ENCODE results near the gene NEMP1. TPM values are rescaled to one million over a fixed set of nuclear protein-coding genes. Genes with fewer than 3 reads are reported as not detected.

The NEMP1 gene
- total and polyA plus RNA-seq, 2 of the 8 experiments (the other 6 are each of a cell fraction or from before 2014, with no cell fraction given), result 30.1 to 43.2 TPM

- CTCF ChIA-PET (ENCODE audit: partially characterized antibody), result interaction anchor here (1.4 to 14.0 kb wide), 5 partner anchors 15 to 87 kb away, joined by 3 to 325 read pairs (median 4); partner anchors contain the start of genes STAT6 and TAC3
- DNase-seq (ENCODE audit: low read depth in 1 of 2, low spot score in 2 of 2), result peak in 1 of 2 experiments; percentile 72
- TF ChIP-seq BRCA1 (IDR thresholded peaks at IDR 0.05; ENCODE audit: low read depth, low read length) (no peak), POLR2A (IDR thresholded peaks at IDR 0.05; ENCODE audit: control extremely low read depth in 1 of 2, low read depth in 2 of 2, low read length in 2 of 2) (peak in 1 of 2 experiments; percentile 57; a peak in 1 of 3 replicates), KDM5A (IDR thresholded peaks at IDR 0.05; ENCODE audit: low read length) (no peak), CEBPB (IDR thresholded peaks at IDR 0.05; ENCODE audit: low read depth, low read length) (no peak), HDAC2 (IDR thresholded peaks at IDR 0.05; ENCODE audit: borderline replicate concordance in 1 of 2, low read depth in 2 of 2, low read length in 2 of 2) (peak in 1 of 2 experiments; percentile 24; a peak in 1 of 4 replicates), SIRT6 (IDR thresholded peaks at IDR 0.05; ENCODE audit: low read length) (no peak), ZNF274 (IDR thresholded peaks at IDR 0.05; ENCODE audit: borderline replicate concordance, extremely low read depth, low read length) (no peak), TBP (IDR thresholded peaks at IDR 0.05; ENCODE audit: low read depth, low read length) (peak; percentile 41; the same call in 1 of the 2 replicates), FOSL1 (IDR thresholded peaks at IDR 0.05; ENCODE audit: insufficient read depth, low read depth, low read length) (no peak), TAF1 (IDR thresholded peaks at IDR 0.05; ENCODE audit: low read depth, low read length) (no peak), JUN (IDR thresholded peaks at IDR 0.05; ENCODE audit: low read depth, low read length) (no peak), SP1 (IDR thresholded peaks at IDR 0.05; ENCODE audit: low read depth, low read length) (peak; percentile 31; the same call in 1 of the 2 replicates), SIN3A (conservative IDR thresholded peaks at IDR 0.05 in 1 of 2, IDR thresholded peaks at IDR 0.05 in 1 of 2; ENCODE audit: low read depth in 1 of 2, low read length in 2 of 2) (0 out of 4 replicates have a peak, but pooled peaks of 1 of the 2 experiments have one; percentile 38)
Observed at GRCh38 chr12:57086493-57087009, 8.0 kb upstream of the NEMP1 start.

More at GRCh38 chr12:57086493-57087009, 8.0 kb upstream of the NEMP1 start:
- Histone ChIP-seq H4K20me1 (replicated peaks in 1 of 2; ENCODE audit: control insufficient read depth in 1 of 2, insufficient read depth in 2 of 2, low read length in 2 of 2) (peaks cover 2 to 8% of the 10 kb centered on the region in 2 experiments), H4K5ac (ENCODE audit: insufficient read length, low read depth, low read length) (peak overlapping the region; percentile 81), H2AFZ (ENCODE audit: low read length) (peak overlapping the region; percentile 88; the same call in 1 of the 2 replicates), H3K27ac (ENCODE audit: low read depth, low read length) (peak overlapping the region; percentile 57), H2BK120ac (replicated peaks; ENCODE audit: low read depth, low read length) (no peak overlapping the region), H3K4me1 (replicated peaks in 1 of 4; ENCODE audit: control insufficient read depth in 3 of 4, insufficient read depth in 4 of 4, low read length in 3 of 4) (peaks cover 0 to 16% (median 10%) of the 10 kb centered on the region in 4 experiments; a peak in 5 of 7 replicates), H3K4me2 (ENCODE audit: insufficient read depth in 1 of 2, low read depth in 2 of 2, low read length in 2 of 2) (peak overlapping the region; percentile 81 to 89), H4K91ac (replicated peaks; ENCODE audit: insufficient read length, low read length) (peak overlapping the region; percentile 84), H3K27me3 (replicated peaks in 1 of 4; ENCODE audit: control insufficient read depth in 3 of 4, extremely low read depth in 1 of 4, insufficient read depth in 3 of 4, low read length in 3 of 4) (no peaks in the 10 kb centered on the region), H3K56ac (replicated peaks; ENCODE audit: insufficient read length, low read depth, low read length) (peak overlapping the region; percentile 64), H3K4me3 (ENCODE audit: extremely low read depth in 1 of 4, insufficient read depth in 2 of 4, low read depth in 3 of 4, low read length in 4 of 4) (peak overlapping the region; percentile 57 to 79 (median 72)), H3K9me3 (ENCODE audit: insufficient read depth in 2 of 2, low read depth in 1 of 2, low read length in 1 of 2) (no peaks in the 10 kb centered on the region), H3K9ac (replicated peaks in 1 of 4; ENCODE audit: extremely low read depth in 1 of 4, low read depth in 3 of 4, low read length in 3 of 4) (peak overlapping the region in 3 of 4 experiments; percentile 49 to 80 (median 54); a peak in 5 of 7 replicates), H2BK12ac (ENCODE audit: low read depth, low read length) (peak overlapping the region; percentile 97; the same call in 1 of the 2 replicates), H2AK5ac (ENCODE audit: low read depth, low read length) (no peak overlapping the region), H3K18ac (ENCODE audit: extremely low read depth, low read length) (peak overlapping the region; percentile 78), H3K79me2 (ENCODE audit: control insufficient read depth in 1 of 2, insufficient read depth in 2 of 2, low read length in 2 of 2) (peaks cover 0 to 18% of the 10 kb centered on the region in 2 experiments; a peak in 1 of 4 replicates), H2BK20ac (ENCODE audit: low read length) (no peak overlapping the region), H3K23me2 (ENCODE audit: low read depth, low read length) (peaks cover 25% of the 10 kb centered on the region), H3K23ac (ENCODE audit: insufficient read length) (no peak overlapping the region), H3K4ac (replicated peaks; ENCODE audit: insufficient read length, low read depth, low read length) (peak overlapping the region; percentile 47), H3K36me3 (ENCODE audit: control insufficient read depth in 2 of 4, insufficient read depth in 4 of 4, low read length in 3 of 4) (peaks cover 0 to 4% (median 1%) of the 10 kb centered on the region in 4 experiments; a peak in 1 of 8 replicates), H2BK5ac (ENCODE audit: low read depth, low read length) (peak overlapping the region; percentile 96), H3K14ac (ENCODE audit: insufficient read length) (no peak overlapping the region), H3K79me1 (ENCODE audit: low read depth, low read length) (peaks cover 4% of the 10 kb centered on the region; the same call in 1 of the 2 replicates), H4K8ac (ENCODE audit: extremely low read depth, insufficient read depth, low read length) (peak overlapping the region; percentile 89; the same call in 1 of the 2 replicates), H2BK15ac (ENCODE audit: low read length) (no peak overlapping the region)
- FAIRE-seq, result no peak
- WGBS, 2 experiments (ENCODE audit: extremely low coverage in 1 of 2, insufficient coverage in 1 of 2, insufficient read length in 1 of 2, insufficient replicate concordance in 2 of 2, low coverage in 1 of 2, low lambda C conversion rate in 2 of 2, missing lambda C conversion rate in 1 of 2), result 2% methylated on average over 14 of the region's 14 CpGs; no CpG with 5 or more reads in 1 of the 2 experiments
- POLR2A ChIA-PET (ENCODE audit: partially characterized antibody), result interaction anchor here (0.7 to 16.5 kb wide), 13 partner anchors 8 to 408 kb away, joined by 3 to 352 read pairs (median 5); partner anchors contain the start of genes LRP1, NEMP1, SHMT2 and STAT6
